B cell (primary cell): ENCODE results near the gene ITGAV. TPM values are rescaled to one million over a fixed set of nuclear protein-coding genes. Genes with fewer than 3 reads are reported as not detected.

Source experiments
- ATAC-seq: fragments of 200-7000 bp; cut with Tn5 transposase; one replicate; pipeline ENCODE4 v1.10.0; 2021; ENCODE audit warnings: low read depth, mild to moderate bottlenecking, moderate number of reproducible peaks, moderate library complexity
- CTCF ChIA-PET: fragments of 350-600 bp; sonication (Branson Sonifier 250); formaldehyde crosslinking; loops from one replicate; lab custom pipeline; 2021; ENCODE audit warnings: antibody characterized with exemption, inconsistent platforms; lab: Charles Lee
- POLR2A ChIA-PET: fragments of 350-600 bp; sonication (Branson Sonifier 250); formaldehyde crosslinking; loops from one replicate; lab custom pipeline; 2021; ENCODE audit warnings: antibody characterized with exemption; lab: Charles Lee
- DNase-seq: peaks from one replicate; pipeline ENCODE4 v3.0.0; 2013
- H2AFZ ChIP-seq: 2 replicates; pipeline ENCODE4 v1.6.1; 2012; ENCODE audit warnings: mild to moderate bottlenecking, low read depth, low read length; ENCODE audit not compliant: insufficient read depth, poor library complexity, severe bottlenecking
- H3K27ac ChIP-seq, 2 donors: 1 replicate in 1 of 2; 2 replicates in 1 of 2; pipeline ENCODE4 v1.5.1; 2012 to 2013; ENCODE audit warnings: low read length in 2 of 2, mild to moderate bottlenecking in 2 of 2, moderate library complexity in 1 of 2
- H3K27me3 ChIP-seq, 4 experiments: fragments of 200-600 bp in 1 of 4; sonication (generic) in 1 of 4; replicated peaks in 1 of 4; 1 replicate in 2 of 4; 2 replicates in 2 of 4; pipeline versions ENCODE4 v1.6.1 to v1.7.0; 2013 to 2016; ENCODE audit warnings: low read length in 3 of 4, mild to moderate bottlenecking in 2 of 4, mixed read lengths in 1 of 4, moderate library complexity in 1 of 4; ENCODE audit not compliant: insufficient read depth in 4 of 4, control insufficient read depth in 3 of 4; ENCODE audit errors: control extremely low read depth in 1 of 4
- H3K36me3 ChIP-seq, 2 experiments: replicated peaks in 1 of 2; 1 replicate in 1 of 2; 2 replicates in 1 of 2; pipeline versions ENCODE4 v1.6.1 to v1.7.1; 2013; ENCODE audit warnings: low read length in 1 of 2; ENCODE audit not compliant: insufficient read depth in 2 of 2, control insufficient read depth in 1 of 2; ENCODE audit errors: control extremely low read depth in 1 of 2, extremely low read depth in 1 of 2
- H3K4me1 ChIP-seq, 2 donors: fragments of 200-600 bp in 1 of 2; sonication (generic) in 1 of 2; 1 replicate in 1 of 2; 2 replicates in 1 of 2; pipeline versions ENCODE4 v1.5.1 to v1.6.1; 2013 to 2017; ENCODE audit warnings: low read length in 2 of 2; ENCODE audit not compliant: control insufficient read depth in 2 of 2, insufficient read depth in 2 of 2
- H3K4me2 ChIP-seq: replicated peaks from 2 replicates; pipeline ENCODE3; 2012; ENCODE audit warnings: mild to moderate bottlenecking, low read depth, low read length; ENCODE audit not compliant: poor library complexity, severe bottlenecking
- H3K4me3 ChIP-seq, 5 experiments: fragments of 200-600 bp in 1 of 5; sonication (generic) in 1 of 5; 1 replicate in 3 of 5; 2 replicates in 2 of 5; pipeline versions ENCODE4 v1.5.1 to v1.7.0; 2011 to 2016; ENCODE audit warnings: low read length in 4 of 5, mild to moderate bottlenecking in 4 of 5, low read depth in 2 of 5, control low read depth in 1 of 5, moderate library complexity in 1 of 5; ENCODE audit not compliant: insufficient read depth in 1 of 5; ENCODE audit errors: control extremely low read depth in 1 of 5, extremely low read depth in 1 of 5
- H3K79me2 ChIP-seq: fragments of 200-600 bp; sonication (generic); one replicate; pipeline ENCODE4 v1.6.0; 2016; ENCODE audit warnings: low read length; ENCODE audit not compliant: control insufficient read depth, insufficient read depth
- H3K9ac ChIP-seq: fragments of 200-600 bp; sonication (generic); 2 replicates; pipeline ENCODE4 v1.6.1; 2017; ENCODE audit warnings: mild to moderate bottlenecking, low read length, moderate library complexity
- H3K9me3 ChIP-seq, 3 donors: one replicate each; pipeline versions ENCODE4 v1.6.1 to v1.7.1; 2013; ENCODE audit warnings: low read length in 2 of 3; ENCODE audit not compliant: control insufficient read depth in 2 of 3, insufficient read depth in 1 of 3; ENCODE audit errors: control extremely low read depth in 1 of 3
- H4K20me1 ChIP-seq: 2 replicates; pipeline ENCODE4 v1.6.0; 2012; ENCODE audit warnings: mild to moderate bottlenecking, low read length; ENCODE audit not compliant: insufficient read depth, control insufficient read depth, poor library complexity, severe bottlenecking
- H3K27ac Mint-ChIP-seq: one replicate; pipeline ENCODE4 v1.8.0; 2021; ENCODE audit warnings: mixed read lengths
- H3K27me3 Mint-ChIP-seq: one replicate; pipeline ENCODE4 v1.8.0; 2021; ENCODE audit warnings: mixed read lengths
- H3K4me1 Mint-ChIP-seq: one replicate; pipeline ENCODE4 v1.8.0; 2021; ENCODE audit warnings: mixed read lengths
- H3K4me3 Mint-ChIP-seq: one replicate; pipeline ENCODE4 v1.8.0; 2021; ENCODE audit warnings: mixed read lengths
- H3K9me3 Mint-ChIP-seq: one replicate; pipeline ENCODE4 v1.8.0; 2022; ENCODE audit warnings: mixed read lengths; ENCODE audit not compliant: insufficient read depth
- CTCF ChIP-seq: fragments of 200-600 bp; IDR thresholded peaks from one replicate; pipeline ENCODE4 v1.8.0; 2022; ENCODE audit warnings: antibody characterized with exemption, mild to moderate bottlenecking
- EZH2 ChIP-seq: IDR thresholded peaks from 2 replicates; pipeline ENCODE4 v1.6.1; 2012; ENCODE audit warnings: borderline replicate concordance, low read depth, mild to moderate bottlenecking, moderate library complexity, low read length; ENCODE audit not compliant: insufficient read depth, poor library complexity, severe bottlenecking
- WGBS: methylation state at CpG from one replicate; pipeline ENCODE4 v1.1.5; 2013; ENCODE audit warnings: missing lambda C conversion rate; ENCODE audit not compliant: insufficient coverage; 5-methylcytosine and 5-hydroxymethylcytosine counted together
- intact Hi-C: fragments of 100-400 bp; cut with micrococcal nuclease; formaldehyde crosslinking; loops from one replicate; pipeline ENCODE4 v1.10.0; 2022
- polyA plus RNA-seq: library from polyadenylated mRNA; depleted of rRNA; stranded (reverse); fragments of >200 nt; gene quantifications from 2 replicates; pipeline ENCODE4 v1.2.3, GENCODE V29; 2012
- total RNA-seq, 2 donors: library from RNA; stranded (reverse); fragments of 120-200 nt in 1 of 2; gene quantifications; 1 replicate in 1 of 2; 2 replicates in 1 of 2; pipeline versions ENCODE4 v1.2.3 to v1.2.4, GENCODE V29; 2013 to 2022

The ITGAV gene
- total and polyA plus RNA-seq, 2 donors (not counting 1 experiment from before 2014, with no cell fraction given), result 0.58 to 3.6 TPM

GRCh38 chr2:186724736-186725135 lies 134.9 kb downstream of the ITGAV start:
- no peaks in the 10 kb centered on the region for H3K4me1 Mint-ChIP-seq
- ATAC-seq, result no peak
- no peaks in the 10 kb centered on the region for H3K9me3 ChIP-seq
- no peaks in the 10 kb centered on the region for H3K9me3 Mint-ChIP-seq
- no peak overlapping the region for H3K27ac ChIP-seq
- H3K27ac Mint-ChIP-seq, result no peak overlapping the region
- H3K4me3 ChIP-seq, result no peak overlapping the region
- no peaks in the 10 kb centered on the region for H3K27me3 ChIP-seq
- WGBS, result 82% methylated on average over 2 of the region's 7 CpGs
- H3K36me3 ChIP-seq, result no peaks in the 10 kb centered on the region
- no peaks in the 10 kb centered on the region for H3K79me2 ChIP-seq
- CTCF ChIA-PET, result no interaction called here
- no peak for DNase-seq
- TF ChIP-seq EZH2 (no peak), CTCF (no peak)
- POLR2A ChIA-PET, result no interaction called here
- no peaks in the 10 kb centered on the region for H3K4me1 ChIP-seq
- no peak overlapping the region for H3K9ac ChIP-seq
- H4K20me1 ChIP-seq, result no peaks in the 10 kb centered on the region
- H3K27me3 Mint-ChIP-seq, result no peaks in the 10 kb centered on the region
- intact Hi-C loops, result no loop called here
- H3K4me2 ChIP-seq, result no peak overlapping the region
- no peak overlapping the region for H2AFZ ChIP-seq
- no peak overlapping the region for H3K4me3 Mint-ChIP-seq

GRCh38 chr2:186725783-186726182 lies 135.9 kb downstream of the ITGAV start:
- no peaks in the 10 kb centered on the region for H3K9me3 ChIP-seq
- no peak for DNase-seq
- Mint-ChIP-seq H3K4me3 (no peak overlapping the region), H3K27me3 (no peaks in the 10 kb centered on the region), H3K4me1 (no peaks in the 10 kb centered on the region), H3K27ac (no peak overlapping the region), H3K9me3 (no peaks in the 10 kb centered on the region)
- ChIA-PET POLR2A (no interaction called here), CTCF (no interaction called here)
- no peaks in the 10 kb centered on the region for H4K20me1 ChIP-seq
- no peak for TF ChIP-seq EZH2
- no peak for TF ChIP-seq CTCF
- H3K4me3 ChIP-seq, result no peak overlapping the region
- H3K9ac ChIP-seq, result no peak overlapping the region
- no peak for ATAC-seq
- H3K27me3 ChIP-seq, result no peaks in the 10 kb centered on the region
- H3K4me1 ChIP-seq, result no peaks in the 10 kb centered on the region
- no peaks in the 10 kb centered on the region for H3K36me3 ChIP-seq
- WGBS, result no CpG with 5 or more reads among the region's 1 CpG
- H2AFZ ChIP-seq, result no peak overlapping the region
- no peak overlapping the region for H3K4me2 ChIP-seq
- H3K79me2 ChIP-seq, result no peaks in the 10 kb centered on the region
- intact Hi-C loops, result no loop called here
- no peak overlapping the region for H3K27ac ChIP-seq
